ENCODE results near the gene ZNF384. TPM values are rescaled to one million over a fixed set of nuclear protein-coding genes. Genes with fewer than 3 reads are reported as not detected.
"Not testable (repeated sequence)": the region's sequence is repeated elsewhere in the genome, so short reads cannot be mapped to it uniquely, and the experiment has no call there.

Gene ZNF384
- total and polyA plus RNA-seq, 10 of the 15 experiments (the other 5 are each of a cell fraction or from before 2014, with no cell fraction given), result 0.46 to 81.5 (median 30.5) TPM

DNA sequence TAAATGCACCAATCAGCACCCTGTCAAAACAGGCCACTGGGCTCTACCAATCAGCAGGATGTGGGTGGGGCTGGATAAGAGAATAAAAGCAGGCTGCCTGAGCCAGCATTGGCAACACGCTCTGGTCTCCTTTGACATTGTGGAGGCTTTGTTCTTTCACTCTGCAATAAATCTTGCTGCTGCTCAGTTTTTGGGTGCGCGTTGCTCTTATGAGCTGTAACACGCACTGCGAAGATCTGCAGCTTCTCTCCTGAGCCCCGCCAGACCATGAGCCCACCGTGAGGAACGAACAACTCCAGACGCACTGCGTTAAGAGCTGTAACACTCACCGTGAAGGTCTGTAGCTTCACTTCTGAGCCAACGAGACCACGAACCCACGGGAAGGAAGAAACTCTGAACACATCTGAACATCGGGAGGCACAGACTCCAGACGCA is 19.8 kb upstream of the ZNF384 start:
- no peak overlapping the region for H3K27ac ChIP-seq (ENCODE audit: control insufficient read depth, insufficient read depth)
- ChIA-PET SMC1A (ENCODE audit: uncharacterized antibody, unreplicated experiment) (no interaction called here), POLR2A (interaction anchor here (0.6 kb wide), 1 partner anchor 46 kb away, joined by 4 read pairs; no protein-coding TSS in a partner anchor), RAD21 (ENCODE audit: unreplicated experiment) (no interaction called here), CTCF (interaction anchor here (1.1 to 1.5 kb wide), 3 partner anchors 15 to 28 kb away, joined by 3 to 5 read pairs (median 3); partner anchors contain the start of gene COPS7A)
- no peak overlapping the region for H3K9ac ChIP-seq (ENCODE audit: control insufficient read depth, insufficient read depth, low read length)
- H3K4me1 ChIP-seq (ENCODE audit: control insufficient read depth, insufficient read depth, low read length), result no peaks in the 10 kb centered on the region
- in situ Hi-C loops (cut with MboI) (no loop called here), intact Hi-C loops (cut with micrococcal nuclease; ENCODE audit: unreplicated experiment) (no loop called here)
- WGBS (ENCODE audit: insufficient coverage, insufficient replicate concordance, low lambda C conversion rate, missing lambda C conversion rate), result 75% methylated on average over 16 of the region's 16 CpGs
- DNase-seq (ENCODE audit: low read depth, low spot score), result no peak
- no peak overlapping the region for H2AFZ ChIP-seq (ENCODE audit: control insufficient read depth, low read depth, low read length)
- no peak overlapping the region for H3K4me2 ChIP-seq (ENCODE audit: control insufficient read depth, insufficient read depth)
- H4K20me1 ChIP-seq (ENCODE audit: control insufficient read depth, insufficient read depth), result no peaks in the 10 kb centered on the region
- peaks cover 0 to 2% of the 10 kb centered on the region in 2 experiments; a peak in 1 of 4 replicates for H3K27me3 ChIP-seq (replicated peaks in 1 of 2; ENCODE audit: control insufficient read depth in 2 of 2, insufficient read depth in 2 of 2, low read length in 1 of 2)
- TF ChIP-seq DPF2 (IDR thresholded peaks at IDR 0.05) (no peak), NFYB (IDR thresholded peaks at IDR 0.05; ENCODE audit: insufficient read depth, low read depth, low read length) (peak; percentile 51; the same call in 1 of the 2 replicates)
- no peak overlapping the region for H3K4me3 ChIP-seq
- ATAC-seq, result no peak
- H3K79me2 ChIP-seq (ENCODE audit: control insufficient read depth, insufficient read depth, low read length), result no peaks in the 10 kb centered on the region
- no TSS peak for BruUV-seq (replicated peaks)
- no peaks in the 10 kb centered on the region for H3K36me3 ChIP-seq (ENCODE audit: control insufficient read depth in 2 of 2, insufficient read depth in 2 of 2, low read length in 1 of 2)
- no peak for FAIRE-seq
- H3K9me3 ChIP-seq (replicated peaks; ENCODE audit: control insufficient read depth, insufficient read depth, low read length), result no peaks in the 10 kb centered on the region

- H3K4me3 ChIP-seq; H3K9me3 ChIP-seq (replicated peaks; ENCODE audit: control insufficient read depth, insufficient read depth, low read length); H3K27me3 ChIP-seq (replicated peaks in 1 of 2; ENCODE audit: control insufficient read depth in 2 of 2, insufficient read depth in 2 of 2, low read length in 1 of 2); ATAC-seq; H4K20me1 ChIP-seq (ENCODE audit: control insufficient read depth, insufficient read depth); H3K9ac ChIP-seq (ENCODE audit: control insufficient read depth, insufficient read depth, low read length); H3K27ac ChIP-seq (ENCODE audit: control insufficient read depth, insufficient read depth); H3K4me2 ChIP-seq (ENCODE audit: control insufficient read depth, insufficient read depth); H3K79me2 ChIP-seq (ENCODE audit: control insufficient read depth, insufficient read depth, low read length); intact Hi-C loops (cut with micrococcal nuclease; ENCODE audit: unreplicated experiment); H2AFZ ChIP-seq (ENCODE audit: control insufficient read depth, low read depth, low read length); SMC1A ChIA-PET (ENCODE audit: uncharacterized antibody, unreplicated experiment); H3K36me3 ChIP-seq (ENCODE audit: control insufficient read depth in 2 of 2, insufficient read depth in 2 of 2, low read length in 1 of 2); DNase-seq (ENCODE audit: low read depth, low spot score); H3K4me1 ChIP-seq (ENCODE audit: control insufficient read depth, insufficient read depth, low read length); RAD21 ChIA-PET (ENCODE audit: unreplicated experiment); BruUV-seq (replicated peaks); in situ Hi-C loops (cut with MboI); FAIRE-seq: not testable (repeated sequence)
- POLR2A ChIA-PET, result interaction anchor here (0.6 kb wide), 1 partner anchor 47 kb away, joined by 4 read pairs; no protein-coding TSS in a partner anchor
- CTCF ChIA-PET, result interaction anchor here (1.1 to 1.5 kb wide), 3 partner anchors 15 to 27 kb away, joined by 3 to 5 read pairs (median 3); partner anchors contain the start of gene COPS7A
- 79% methylated on average over 18 of the region's 21 CpGs for WGBS (ENCODE audit: insufficient coverage, insufficient replicate concordance, low lambda C conversion rate, missing lambda C conversion rate)
Observed at GRCh38 chr12:6708351-6708750, 19.2 kb upstream of the ZNF384 start.
